8988T (cell line): Measurements from ENCODE around the gene SPOCD1.

ENCODE experiments used
- DNase-seq: peaks from one replicate; pipeline ENCODE4 v3.0.0; 2011

The SPOCD1 gene

DNA sequence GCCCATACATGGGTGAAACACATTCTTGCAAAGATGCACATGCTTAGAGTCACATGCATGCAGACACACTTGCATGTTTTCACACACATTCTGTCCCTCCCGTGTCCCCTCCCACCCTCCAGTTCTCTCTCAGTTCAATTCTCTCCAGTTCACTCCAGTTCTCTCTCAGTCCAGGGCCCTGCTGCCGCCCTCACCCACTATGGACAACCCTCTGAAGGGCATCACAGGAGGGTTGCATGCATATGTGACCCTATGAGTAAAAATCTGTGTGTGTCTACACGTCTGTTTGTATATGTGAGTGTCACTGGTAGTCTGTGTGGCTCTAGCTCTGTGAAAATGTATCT is 29.9 kb downstream of the SPOCD1 start:
- DNase-seq = no peak

DNA sequence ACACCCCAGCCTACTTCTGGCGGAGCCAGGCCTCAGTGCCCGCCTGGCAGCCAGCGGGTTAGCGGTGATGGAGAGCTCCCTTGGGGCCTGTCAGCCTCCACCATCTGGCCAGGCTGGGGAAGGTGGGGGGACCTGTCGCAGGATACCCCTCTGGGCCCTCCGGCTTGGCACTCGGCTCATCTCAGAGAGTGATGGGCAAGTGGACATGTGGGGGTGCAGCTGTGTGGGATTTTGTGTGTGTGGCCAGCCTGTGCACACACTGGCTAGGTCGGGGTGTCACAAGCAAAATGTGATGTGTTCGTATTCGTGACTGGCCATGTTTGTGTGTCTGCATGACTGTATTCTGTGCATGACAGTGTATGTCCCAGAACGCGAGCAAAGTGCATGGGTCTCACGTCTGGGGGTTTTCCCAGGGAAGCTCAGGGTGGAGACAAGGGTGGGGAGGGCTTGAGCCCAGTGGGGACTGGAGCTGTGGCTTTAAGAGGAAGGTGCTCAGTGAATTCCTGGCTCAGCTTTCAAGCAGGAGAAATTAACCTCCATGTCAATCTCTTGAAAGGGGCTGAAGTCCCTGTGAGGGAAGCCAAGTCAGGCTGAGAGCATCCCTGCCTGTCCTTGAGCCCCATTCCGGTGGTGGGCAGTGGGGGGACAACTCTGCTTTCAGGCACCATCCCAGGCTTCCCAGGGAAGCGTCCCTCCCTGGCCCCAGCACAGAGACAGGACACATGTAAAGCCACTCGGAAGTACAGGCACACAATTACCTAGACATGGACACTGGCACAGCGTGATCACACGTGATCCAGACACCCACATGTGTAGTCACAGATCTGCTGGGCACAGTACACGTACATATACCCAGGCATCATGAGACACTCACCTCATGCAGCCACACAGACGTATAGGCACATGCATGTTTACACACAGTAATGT is 30.5 kb downstream of the SPOCD1 start:
- DNase-seq = no peak

DNA sequence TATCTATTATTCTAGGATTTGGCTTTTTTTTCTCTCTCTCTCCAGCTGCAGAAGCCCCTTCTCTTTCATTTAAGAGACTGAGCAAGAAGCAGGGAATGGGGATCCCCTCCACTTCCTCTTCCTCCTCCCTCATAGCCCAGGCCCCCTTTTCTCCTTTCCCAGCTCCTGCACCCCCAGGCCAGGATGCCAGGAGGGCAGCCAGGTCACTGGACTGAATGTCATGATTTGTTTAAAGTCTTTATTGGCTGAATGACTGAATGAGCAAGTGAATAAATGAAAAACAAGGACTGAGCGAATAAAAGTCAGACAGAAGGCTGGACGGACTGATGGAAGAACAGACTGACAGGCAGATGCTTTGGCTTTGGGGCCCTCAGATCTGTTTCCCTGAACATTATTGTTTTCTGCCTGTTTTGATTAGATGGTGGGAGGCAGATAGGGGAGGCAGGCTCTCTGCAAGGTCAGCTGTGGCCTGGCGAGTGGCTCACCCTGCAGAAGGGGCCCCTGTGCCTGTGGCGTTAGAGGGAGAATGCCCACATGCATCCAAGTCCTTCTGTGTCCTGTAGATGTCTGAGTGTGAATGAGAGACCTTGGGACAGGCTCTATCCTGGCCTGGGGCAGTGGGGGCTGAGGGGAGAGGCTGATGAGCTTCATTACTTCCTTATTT is 31.3 kb downstream of the SPOCD1 start:
- DNase-seq = no peak

DNA sequence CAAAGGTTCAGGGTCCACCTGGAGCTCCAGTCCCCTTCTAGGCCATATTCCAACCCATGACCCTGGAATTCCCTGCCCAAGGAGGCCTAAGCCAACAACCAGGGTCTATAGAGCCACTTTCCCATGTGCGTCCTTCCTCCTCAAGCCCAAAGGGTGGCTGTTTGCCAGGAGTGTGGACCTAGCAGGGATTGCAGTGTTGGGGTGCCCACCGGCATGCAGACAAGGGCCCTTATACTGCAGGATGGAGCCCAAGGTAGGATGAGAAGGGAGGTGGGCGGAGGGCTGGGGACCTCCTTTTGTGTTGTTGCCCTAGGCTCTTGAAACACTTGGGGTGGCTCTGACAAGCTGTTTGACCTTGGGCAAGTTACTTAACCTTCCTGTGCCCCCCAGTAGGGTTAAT is 32.0 kb downstream of the SPOCD1 start:
- no peak for DNase-seq

DNA sequence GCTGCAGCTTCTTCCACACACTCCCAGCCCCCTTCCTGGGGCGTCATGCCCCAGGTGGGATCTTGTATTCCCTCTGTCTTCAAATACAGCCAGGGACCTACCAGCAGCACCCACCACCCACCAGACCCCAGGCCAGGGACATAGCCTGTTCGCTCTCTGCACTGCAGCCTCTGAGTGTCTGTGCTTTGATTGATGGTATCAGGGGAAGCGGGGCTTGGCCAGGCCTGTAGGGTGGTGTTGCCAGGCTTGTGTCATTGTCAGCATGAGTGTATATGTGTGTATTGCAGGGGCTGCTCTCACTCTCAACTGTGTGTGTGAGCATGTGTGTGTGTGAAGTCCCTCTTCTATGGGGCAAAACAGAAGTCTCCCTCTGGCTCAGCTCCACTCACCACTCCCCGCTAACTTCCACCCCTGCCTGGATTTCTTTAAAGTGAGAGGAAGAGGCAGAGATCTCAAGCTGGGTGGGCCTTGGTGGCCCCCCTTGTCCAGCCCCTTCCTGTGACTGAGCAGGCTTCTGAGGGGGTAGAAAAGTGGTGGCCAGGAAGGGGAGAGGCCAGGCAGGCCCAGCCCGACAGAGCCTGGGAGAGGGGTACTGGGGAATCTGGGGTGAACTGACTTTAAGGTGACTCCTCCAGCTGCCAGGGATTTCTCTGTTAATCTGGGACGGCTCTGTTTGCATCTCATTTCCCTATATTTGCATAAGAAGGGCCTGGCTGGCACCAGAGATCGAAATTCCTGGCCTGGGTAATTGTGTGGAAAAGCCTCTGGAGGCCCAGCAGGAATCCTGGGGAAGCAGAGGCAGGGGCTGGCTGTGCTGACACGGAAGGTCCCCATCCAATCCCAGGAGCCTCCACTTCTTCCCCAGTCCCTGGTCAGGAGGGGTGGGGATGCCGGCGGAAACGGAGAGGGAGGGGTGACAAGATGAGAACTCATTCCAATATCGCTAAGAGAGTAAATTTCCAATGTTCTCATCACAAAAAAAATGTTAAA is 33.1 kb downstream of the SPOCD1 start:
- DNase-seq = no peak

DNA sequence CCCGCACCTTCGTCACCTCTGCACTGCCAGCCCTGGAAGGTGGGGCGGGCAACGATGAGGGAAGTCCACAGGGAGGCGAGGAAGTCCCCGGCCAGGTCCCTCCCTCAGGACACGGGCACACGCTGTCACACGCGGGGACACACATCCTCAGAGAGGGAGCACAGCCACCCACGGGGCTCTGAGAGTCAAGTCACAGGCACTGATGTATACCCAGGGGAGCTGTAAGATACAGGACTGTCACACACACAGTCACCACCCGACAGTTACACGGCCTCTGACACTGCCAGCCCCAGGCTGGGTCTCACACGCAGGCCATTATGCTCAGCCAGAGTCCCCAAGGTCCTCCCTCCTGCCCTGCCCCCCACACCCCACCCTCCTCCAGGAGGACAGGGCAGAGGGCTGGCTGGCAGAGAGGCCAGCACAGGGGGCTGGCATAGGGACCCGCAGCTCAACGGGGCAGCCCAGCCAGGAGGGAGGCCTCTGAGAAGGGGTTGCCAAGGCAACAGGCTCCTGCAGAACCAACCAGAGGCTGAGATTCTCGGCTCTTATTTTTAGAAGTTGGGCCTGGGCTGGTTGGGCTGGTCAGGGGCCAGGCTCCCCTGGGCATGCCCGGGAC is 34.0 kb downstream of the SPOCD1 start:
- no peak for DNase-seq

DNA sequence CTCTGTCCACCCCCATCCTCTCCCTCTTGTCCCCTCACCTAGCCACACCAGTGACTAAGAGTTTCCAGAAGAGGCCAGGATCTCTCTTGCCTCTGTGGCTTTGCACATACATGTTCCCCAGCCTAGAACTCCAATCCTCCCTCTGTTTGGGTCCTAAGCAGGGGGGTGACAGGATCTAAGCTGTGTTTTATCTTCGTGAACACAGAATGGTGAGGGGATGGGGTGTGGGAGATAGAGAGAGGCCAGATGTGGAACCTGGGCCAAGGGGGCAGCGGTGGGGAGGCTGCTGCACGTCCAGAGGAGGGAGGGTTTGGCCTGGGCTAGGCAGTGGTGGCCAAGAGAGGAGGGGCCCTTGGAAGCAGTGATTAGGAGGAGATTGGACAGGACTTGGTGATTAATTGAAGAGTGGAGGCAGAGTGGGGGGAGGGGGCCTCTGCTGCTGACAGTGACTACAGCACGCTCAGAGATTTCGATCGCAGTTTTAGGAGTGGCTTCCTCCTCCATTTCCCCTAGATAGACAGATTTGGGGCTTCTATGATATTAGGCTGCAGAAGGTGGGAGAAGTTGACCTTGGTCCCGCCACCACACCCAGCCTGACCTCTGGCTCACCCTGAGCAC is 34.6 kb downstream of the SPOCD1 start:
- DNase-seq = no peak

DNA sequence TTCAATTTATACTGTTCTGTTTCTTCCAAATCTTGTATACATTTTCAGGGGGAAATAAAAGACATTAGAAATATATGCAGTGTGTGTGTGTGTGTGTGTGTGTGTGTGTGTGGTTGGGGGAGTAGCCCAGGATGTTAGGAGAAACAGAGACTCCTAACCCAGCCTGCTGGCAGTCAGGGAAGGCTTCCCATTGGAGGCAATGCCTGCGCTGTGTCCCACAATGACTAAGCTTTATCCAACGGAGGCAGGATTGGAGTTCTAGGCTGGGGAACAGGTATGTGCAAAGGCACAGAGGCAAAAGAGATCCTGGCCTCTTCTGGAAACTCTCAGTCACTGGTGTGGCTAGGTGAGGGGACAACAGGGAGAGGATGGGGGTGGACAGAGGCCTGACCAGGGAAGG is 35.2 kb downstream of the SPOCD1 start:
- DNase-seq = no peak

DNA sequence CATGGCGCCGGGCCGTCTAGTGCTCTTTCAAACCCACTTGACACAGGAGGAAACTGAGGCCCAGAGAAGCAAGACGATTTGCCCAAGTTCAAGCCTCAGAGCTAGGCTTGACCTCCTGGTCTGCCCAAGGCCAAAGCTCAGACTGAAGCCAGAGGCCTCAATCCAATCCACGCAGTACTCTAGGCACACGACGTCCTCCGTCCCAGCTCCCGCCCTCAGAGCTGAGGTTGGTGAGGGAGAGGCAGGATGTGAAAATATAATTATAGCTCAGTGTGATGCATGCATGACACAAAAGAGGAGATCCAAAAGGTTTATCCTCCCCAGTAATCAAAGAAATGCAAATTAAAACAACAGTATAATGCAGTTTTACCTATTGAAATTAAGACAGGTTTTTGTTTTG is 36.1 kb downstream of the SPOCD1 start:
- DNase-seq = no peak

DNA sequence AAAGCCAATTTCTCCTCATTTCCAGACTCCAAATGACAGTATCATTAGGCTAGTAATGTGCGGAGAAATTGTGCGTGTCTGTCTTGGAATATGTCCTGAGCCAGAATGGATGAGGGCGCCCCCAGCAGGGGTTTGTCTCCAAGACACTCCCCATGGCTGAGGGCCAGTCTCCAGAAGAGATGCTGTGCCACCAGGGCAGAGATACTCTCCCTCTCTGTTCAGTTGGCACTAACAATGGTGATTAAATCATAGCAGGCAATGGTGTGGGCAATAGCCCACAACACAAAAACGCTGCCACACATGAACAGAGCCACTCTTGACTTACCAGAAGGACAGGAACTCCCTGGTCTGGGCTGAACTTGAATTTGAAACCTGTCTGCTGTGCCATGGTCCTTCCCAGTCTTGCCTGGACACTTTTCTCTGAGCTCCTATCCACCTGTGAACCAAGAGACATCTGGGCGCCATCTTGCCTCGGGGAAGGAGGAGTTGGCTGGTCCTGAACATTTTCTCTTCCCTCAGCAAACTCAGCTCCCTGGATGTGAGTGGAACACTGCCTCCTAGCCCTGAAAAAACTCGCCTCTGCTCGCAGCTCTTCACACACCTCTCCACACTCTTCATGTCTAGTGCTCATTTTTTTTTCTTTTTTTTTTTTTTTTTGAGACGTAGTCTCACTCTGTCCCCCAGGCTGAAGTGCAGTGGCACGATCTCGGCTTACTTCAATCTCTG is 36.9 kb downstream of the SPOCD1 start:
- DNase-seq = no peak

DNA sequence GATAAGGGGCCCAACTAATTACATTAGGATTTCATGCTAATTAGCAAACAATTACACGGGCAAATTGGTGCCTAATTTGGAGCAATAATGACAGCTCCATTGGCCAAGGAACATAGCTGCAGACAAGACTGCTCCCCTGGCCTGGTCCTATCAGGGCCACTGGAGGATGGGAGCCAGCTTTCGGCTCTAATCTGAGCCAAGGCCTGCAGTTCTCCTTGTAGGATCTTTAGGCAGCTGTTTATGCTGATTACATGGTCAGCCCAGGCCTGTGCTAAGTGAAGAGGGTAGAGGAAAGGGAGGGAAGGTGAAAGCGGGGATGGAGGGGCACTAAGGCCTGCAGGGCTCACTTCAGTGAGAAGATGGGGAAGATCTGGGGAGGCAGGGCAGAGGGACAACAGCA is 39.3 kb downstream of the SPOCD1 start:
- no peak for DNase-seq

DNA sequence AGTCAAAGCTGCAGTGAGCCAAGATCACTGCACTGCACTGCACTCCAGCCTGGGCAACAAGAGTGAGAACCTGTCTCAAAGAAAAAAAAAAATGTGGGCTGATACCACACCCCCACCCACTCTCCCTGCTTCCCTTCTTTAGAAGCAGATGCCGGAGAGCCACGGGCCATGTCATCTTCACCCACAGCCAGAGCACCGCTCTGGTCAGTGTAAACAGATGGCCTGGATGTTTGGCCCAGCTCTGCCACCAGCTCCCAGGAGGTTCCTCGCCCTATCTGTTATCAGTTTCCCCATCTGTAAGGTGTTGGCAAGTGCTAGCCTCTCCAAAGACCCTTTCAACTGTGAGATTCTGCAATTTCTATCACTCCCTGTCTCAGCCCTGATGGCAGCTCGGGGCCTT is 39.8 kb downstream of the SPOCD1 start:
- no peak for DNase-seq

DNA sequence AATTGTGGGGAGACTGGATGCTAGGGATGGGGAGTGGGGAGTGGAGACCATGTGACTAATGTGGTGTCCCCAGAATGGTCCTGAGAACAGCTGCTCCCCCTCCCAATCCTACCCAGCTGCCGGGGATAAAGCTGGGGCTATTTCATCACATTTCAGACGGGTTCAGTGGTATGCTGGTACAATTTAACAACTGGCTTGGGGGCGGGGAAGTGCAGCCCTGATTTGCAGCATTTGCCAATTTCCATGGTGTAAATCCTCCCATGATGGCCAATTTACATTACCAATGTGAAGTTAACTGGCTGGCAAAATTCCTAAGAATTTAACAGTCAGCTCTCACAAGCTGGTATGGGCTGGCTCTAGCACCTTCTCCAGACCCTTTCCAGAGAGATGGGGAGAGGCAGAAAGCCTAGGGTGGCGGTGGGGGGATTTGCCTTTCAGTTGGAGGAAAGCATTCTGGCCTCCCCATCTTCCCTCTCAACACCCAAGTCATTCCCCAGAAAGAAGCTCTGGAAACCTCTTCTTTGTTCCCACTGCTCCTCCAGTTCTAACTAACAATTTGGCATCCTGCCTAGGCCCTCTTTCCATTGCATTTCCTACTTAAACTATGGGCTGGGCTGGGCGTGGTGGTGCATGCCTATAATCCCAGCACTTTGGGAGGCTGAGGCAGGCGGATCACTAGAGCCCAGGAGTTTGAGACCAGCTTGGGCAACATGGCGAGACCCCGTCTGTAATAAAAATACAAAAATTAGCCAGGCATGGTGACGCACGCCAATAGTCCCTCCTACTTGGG is 40.4 kb downstream of the SPOCD1 start:
- no peak for DNase-seq

DNA sequence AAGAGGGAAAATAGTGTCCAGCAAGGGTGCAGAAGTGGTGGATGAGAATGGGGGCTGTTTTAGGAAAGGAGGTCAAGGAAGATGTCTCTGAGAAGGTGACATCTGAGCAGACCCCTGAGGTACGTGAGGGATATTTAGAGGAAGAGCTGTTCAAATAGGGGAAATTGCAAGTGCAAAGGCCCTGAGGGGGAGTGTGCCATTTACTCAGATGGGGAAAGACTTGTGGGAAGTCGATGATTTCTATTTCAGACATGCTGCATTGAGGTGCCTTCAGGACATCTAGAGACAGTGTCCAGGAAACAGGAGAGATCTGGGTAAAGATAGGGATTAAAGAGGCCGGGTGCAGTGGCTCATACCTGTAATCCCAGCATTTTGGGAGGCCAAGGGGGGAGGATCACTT is 41.3 kb downstream of the SPOCD1 start:
- DNase-seq = no peak

DNA sequence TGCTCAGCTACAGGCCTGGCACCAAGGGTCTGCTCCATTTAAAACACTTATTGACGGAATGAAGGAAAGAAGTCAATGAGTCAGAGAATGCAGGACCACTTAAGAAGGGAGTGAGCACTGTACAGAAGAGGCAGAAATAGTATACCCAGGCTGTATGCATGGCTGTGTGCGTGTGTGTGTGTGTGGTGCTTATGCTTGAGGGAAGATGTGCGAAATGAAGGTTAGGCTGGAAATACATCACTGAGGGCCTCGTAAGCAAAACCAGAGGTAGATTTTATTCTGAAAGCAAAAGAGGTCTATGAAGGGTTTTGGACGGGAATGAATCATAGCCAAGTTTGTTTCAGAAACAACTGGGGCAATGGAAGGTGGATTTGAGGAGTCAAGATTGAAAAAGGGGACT is 42.0 kb downstream of the SPOCD1 start:
- DNase-seq = no peak

DNA sequence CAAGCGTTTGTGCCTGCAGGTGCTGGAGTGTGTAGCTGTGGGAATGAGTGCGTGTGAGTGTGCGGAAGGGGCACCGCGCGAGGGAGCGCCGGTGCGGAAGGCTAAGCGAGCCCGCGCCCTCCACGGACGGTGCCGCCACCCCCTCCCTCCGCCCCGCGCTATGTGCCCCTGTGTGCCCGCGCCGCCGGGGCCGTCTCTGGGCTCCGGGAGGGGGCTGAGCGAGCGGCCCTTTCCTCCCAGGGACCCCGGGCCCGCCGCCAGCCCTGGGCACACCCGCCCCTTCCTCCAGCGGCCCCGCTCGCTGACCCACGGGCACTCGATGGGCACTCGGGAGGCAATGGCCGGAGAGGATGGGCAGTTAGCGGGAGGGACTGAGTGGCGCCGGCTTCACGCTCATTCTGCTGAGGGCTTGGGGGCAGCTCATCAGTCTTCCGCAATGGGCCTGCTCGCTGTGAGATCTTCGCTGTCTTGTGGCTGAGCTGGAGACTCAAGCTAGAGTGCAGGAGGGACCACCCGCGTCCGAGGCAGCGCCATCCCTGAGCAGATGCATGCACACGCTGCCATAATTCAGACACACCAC is 43.1 kb downstream of the SPOCD1 start:
- DNase-seq = no peak

DNA sequence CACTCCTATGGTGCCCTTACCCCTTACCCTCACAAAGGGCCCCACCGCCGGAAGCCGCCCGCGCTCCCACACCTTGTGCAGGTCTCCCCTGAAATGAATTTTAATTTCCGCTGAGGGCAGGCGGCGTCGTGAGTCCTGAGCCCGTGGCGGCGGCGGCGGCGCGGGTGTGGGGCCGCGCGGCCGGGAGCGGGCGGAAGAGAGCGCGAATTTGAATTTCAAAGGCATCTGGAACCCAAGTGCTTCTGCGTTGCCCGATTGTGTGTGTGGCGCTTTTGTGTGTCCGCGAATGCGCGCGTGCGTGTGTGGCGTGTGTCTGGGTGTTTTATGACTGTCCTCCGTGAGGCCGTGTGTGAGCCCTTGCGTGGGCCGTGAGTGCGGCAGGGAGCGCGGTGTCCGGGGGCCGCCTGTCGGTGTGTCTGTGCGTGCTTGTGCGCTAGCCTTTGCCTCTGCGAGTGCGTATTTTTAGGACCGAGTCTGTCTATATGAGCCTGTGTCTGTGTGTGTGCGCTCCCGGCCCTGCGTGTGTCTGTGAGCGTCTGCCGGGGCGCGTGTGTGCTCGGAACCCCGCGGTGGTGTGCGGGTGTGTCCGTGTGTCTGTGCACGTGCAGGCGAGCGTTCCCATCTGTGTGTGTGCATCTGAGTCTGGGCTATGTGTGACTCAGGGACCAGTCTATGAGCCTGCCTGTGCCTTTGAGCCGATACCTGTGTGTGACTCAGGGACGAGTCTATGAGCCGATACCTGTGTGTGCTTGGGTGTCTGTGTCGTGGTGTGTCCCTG is 43.7 kb downstream of the SPOCD1 start:
- no peak for DNase-seq

DNA sequence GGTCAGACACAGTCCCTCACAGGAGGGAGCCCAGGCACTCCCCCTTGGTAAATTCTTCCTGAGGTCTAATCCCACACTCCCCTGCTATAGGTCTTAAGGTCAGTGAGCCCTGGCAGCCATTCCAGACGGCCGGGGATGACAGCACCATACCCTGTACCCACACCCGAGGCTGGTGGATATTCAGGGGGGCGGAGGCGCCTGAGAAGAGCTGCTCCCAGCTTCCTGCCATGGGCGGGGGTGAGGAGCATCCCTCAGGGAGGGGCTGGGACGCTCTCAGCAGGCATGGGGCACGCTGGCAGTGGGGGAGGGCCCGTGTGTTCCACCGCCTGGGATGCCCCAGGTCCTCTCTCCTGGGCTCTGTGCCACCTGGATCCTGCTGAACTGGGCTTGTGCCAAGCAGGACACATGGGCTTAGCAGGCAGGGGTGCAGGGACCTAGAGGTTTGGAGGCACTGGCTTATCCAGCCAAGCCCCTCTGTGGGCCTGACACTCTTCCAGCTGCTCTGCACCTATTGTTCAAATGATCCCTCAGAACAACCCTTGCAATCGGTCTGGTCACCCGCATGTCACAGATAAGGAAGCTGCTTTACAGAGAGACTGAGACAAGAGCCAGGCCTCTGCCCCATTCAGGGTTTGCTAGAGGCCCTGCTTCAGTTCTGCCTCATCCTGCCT is 46.0 kb downstream of the SPOCD1 start:
- DNase-seq = no peak
